GM23338 (cell line): ENCODE data around the gene CBX5. TPM values are rescaled to one million over a fixed set of nuclear protein-coding genes. Genes with fewer than 3 reads are reported as not detected.
"Not testable (repeated sequence)": the region's sequence is repeated elsewhere in the genome, so short reads cannot be mapped to it uniquely, and the experiment has no call there.

Experiments used
- ATAC-seq: fragments of 200-7000 bp; cut with Tn5 transposase; 3 replicates; pipeline ENCODE4 v1.9.1; 2020
- DNase-seq: peaks from one replicate; pipeline ENCODE4 v3.0.0-alpha.2; 2015; ENCODE audit warnings: low spot score
- H2AFZ ChIP-seq: fragments of 200-600 bp; sonication (generic); 2 replicates; pipeline ENCODE4 v1.8.0; 2016; ENCODE audit warnings: antibody characterized with exemption, mild to moderate bottlenecking, moderate library complexity
- H3F3A ChIP-seq: fragments of 200-600 bp; sonication (generic); replicated peaks from 2 replicates; pipeline ENCODE4 v1.8.0; 2017; ENCODE audit warnings: antibody characterized with exemption, mixed run types, low read depth
- H3K27ac ChIP-seq: fragments of 200-600 bp; sonication (generic); 2 replicates; pipeline ENCODE4 v1.6.1; 2016; ENCODE audit warnings: low read depth
- H3K27me3 ChIP-seq: fragments of 200-600 bp; sonication (generic); 2 replicates; pipeline ENCODE4 v1.8.0; 2016; ENCODE audit warnings: mild to moderate bottlenecking, mixed run types, moderate library complexity; ENCODE audit not compliant: insufficient read depth
- H3K36me3 ChIP-seq: fragments of 200-600 bp; sonication (generic); 2 replicates; pipeline ENCODE4 v1.8.0; 2016; ENCODE audit warnings: mild to moderate bottlenecking; ENCODE audit not compliant: insufficient read depth
- H3K4me1 ChIP-seq: fragments of 200-600 bp; sonication (generic); 2 replicates; pipeline ENCODE4 v1.8.0; 2016; ENCODE audit warnings: mild to moderate bottlenecking, moderate library complexity; ENCODE audit not compliant: insufficient read depth
- H3K4me2 ChIP-seq: fragments of 200-600 bp; sonication (generic); 2 replicates; pipeline ENCODE4 v1.7.1; 2017; ENCODE audit warnings: mixed run types
- H3K4me3 ChIP-seq: fragments of 200-600 bp; sonication (generic); 2 replicates; pipeline ENCODE4 v1.6.1; 2016; ENCODE audit warnings: mixed run types
- H3K79me2 ChIP-seq: fragments of 200-600 bp; sonication (generic); replicated peaks from 2 replicates; pipeline ENCODE4 v1.8.0; 2017; ENCODE audit warnings: mild to moderate bottlenecking; ENCODE audit not compliant: insufficient read depth
- H3K9me2 ChIP-seq: fragments of 200-600 bp; sonication (generic); 2 replicates; pipeline ENCODE4 v1.8.0; 2017; ENCODE audit not compliant: insufficient read depth
- H4K20me1 ChIP-seq: fragments of 200-600 bp; sonication (generic); replicated peaks from 2 replicates; pipeline ENCODE4 v1.8.0; 2017; ENCODE audit warnings: mild to moderate bottlenecking; ENCODE audit not compliant: insufficient read depth
- H3K27ac Mint-ChIP-seq: 2 replicates; pipeline ENCODE4 v1.8.0; 2020; ENCODE audit warnings: inconsistent platforms, mild to moderate bottlenecking, moderate library complexity, mixed read lengths
- H3K27me3 Mint-ChIP-seq: 3 replicates; pipeline ENCODE4 v1.8.0; 2022; ENCODE audit warnings: low read depth, mild to moderate bottlenecking, moderate library complexity, mixed read lengths, inconsistent platforms; ENCODE audit not compliant: insufficient read depth, poor library complexity
- H3K36me3 Mint-ChIP-seq: 3 replicates; pipeline ENCODE4 v1.8.0; 2021; ENCODE audit warnings: low read depth, mild to moderate bottlenecking, inconsistent platforms, moderate library complexity, mixed read lengths
- H3K4me1 Mint-ChIP-seq: 3 replicates; pipeline ENCODE4 v1.8.0; 2020; ENCODE audit warnings: mild to moderate bottlenecking, inconsistent platforms, mixed read lengths
- H3K4me3 Mint-ChIP-seq: 3 replicates; pipeline ENCODE4 v1.8.0; 2021; ENCODE audit warnings: moderate library complexity, mild to moderate bottlenecking, inconsistent platforms, mixed read lengths
- H3K9me3 Mint-ChIP-seq: 3 replicates; pipeline ENCODE4 v1.8.0; 2020; ENCODE audit warnings: moderate library complexity, mild to moderate bottlenecking, inconsistent platforms, mixed read lengths
- CREB1 ChIP-seq: fragments of 250-450 bp; sonication (Bioruptor Pico); IDR thresholded peaks from 2 replicates; pipeline ENCODE4 v1.5.0; 2020; ENCODE audit warnings: low read depth, mild to moderate bottlenecking, moderate library complexity
- ETS1 ChIP-seq: IDR thresholded peaks from 2 replicates; pipeline ENCODE4 v1.6.1; 2016; ENCODE audit warnings: antibody characterized with exemption
- EZH2 ChIP-seq: fragments of 200-600 bp; sonication (generic); IDR thresholded peaks from one replicate; pipeline ENCODE4 v1.8.0; 2017; ENCODE audit warnings: antibody characterized with exemption, mild to moderate bottlenecking, low read depth; ENCODE audit not compliant: unreplicated experiment
- EZH2phosphoT487 ChIP-seq: fragments of 200-600 bp; sonication (generic); IDR thresholded peaks from one replicate; pipeline ENCODE4 v1.8.1; 2018; ENCODE audit warnings: antibody characterized with exemption; ENCODE audit not compliant: unreplicated experiment
- JUNB ChIP-seq: IDR thresholded peaks from one replicate; pipeline ENCODE4 v1.6.1; 2016; ENCODE audit warnings: antibody characterized with exemption; ENCODE audit not compliant: unreplicated experiment
- NANOG ChIP-seq: IDR thresholded peaks from 2 replicates; pipeline ENCODE4 v1.6.1; 2016; ENCODE audit warnings: antibody characterized with exemption, borderline replicate concordance
- POLR2AphosphoS5 ChIP-seq: IDR thresholded peaks from 2 replicates; pipeline ENCODE4 v1.6.1; 2016; ENCODE audit warnings: antibody characterized with exemption, low read depth
- STAT1 ChIP-seq: IDR thresholded peaks from one replicate; pipeline ENCODE4 v1.6.1; 2016; ENCODE audit warnings: antibody characterized with exemption; ENCODE audit not compliant: unreplicated experiment
- ZNF114 ChIP-seq: fragments of 250-450 bp; sonication (Bioruptor Pico); IDR thresholded peaks from 2 replicates; pipeline ENCODE4 v1.5.0; 2020; ENCODE audit warnings: mild to moderate bottlenecking, moderate library complexity
- ZNF331 ChIP-seq: fragments of 250-450 bp; sonication (Bioruptor Pico); IDR thresholded peaks from 2 replicates; pipeline ENCODE4 v1.5.0; 2020; ENCODE audit warnings: low read depth, mild to moderate bottlenecking, moderate library complexity
- polyA plus RNA-seq: library from polyadenylated mRNA; unstranded; fragments of >200 nt; fragmentation: Nextera tagmentation; extraction: Ambion mirVana; gene quantifications from 2 replicates; pipeline ENCODE4 v1.2.1, GENCODE V29; 2016
- total RNA-seq: library from RNA; depleted of rRNA; stranded (reverse); fragments of >200 nt; shearing (Covaris generic); gene quantifications from 2 replicates; pipeline ENCODE4 v1.2.3, GENCODE V29; 2014
- TF ChIP-seq, protein P1 (sequence below): IDR thresholded peaks from one replicate; pipeline ENCODE4 v1.6.1; 2018; ENCODE audit warnings: antibody characterized with exemption; ENCODE audit not compliant: unreplicated experiment
- TF ChIP-seq, protein P2 (sequence below), 2 experiments: fragments of 200-600 bp in 1 of 2; sonication (generic) in 1 of 2; conservative IDR thresholded peaks; 2 replicates each; pipeline versions ENCODE4 v1.5.1 to v1.6.1; 2016 to 2017; ENCODE audit warnings: antibody characterized with exemption in 2 of 2, low read depth in 2 of 2, mild to moderate bottlenecking in 2 of 2, moderate library complexity in 1 of 2

Gene CBX5
- total and polyA plus RNA-seq, 2 experiments from 2014 or later: 152 to 212 TPM

- TF ChIP-seq, protein P1, sequence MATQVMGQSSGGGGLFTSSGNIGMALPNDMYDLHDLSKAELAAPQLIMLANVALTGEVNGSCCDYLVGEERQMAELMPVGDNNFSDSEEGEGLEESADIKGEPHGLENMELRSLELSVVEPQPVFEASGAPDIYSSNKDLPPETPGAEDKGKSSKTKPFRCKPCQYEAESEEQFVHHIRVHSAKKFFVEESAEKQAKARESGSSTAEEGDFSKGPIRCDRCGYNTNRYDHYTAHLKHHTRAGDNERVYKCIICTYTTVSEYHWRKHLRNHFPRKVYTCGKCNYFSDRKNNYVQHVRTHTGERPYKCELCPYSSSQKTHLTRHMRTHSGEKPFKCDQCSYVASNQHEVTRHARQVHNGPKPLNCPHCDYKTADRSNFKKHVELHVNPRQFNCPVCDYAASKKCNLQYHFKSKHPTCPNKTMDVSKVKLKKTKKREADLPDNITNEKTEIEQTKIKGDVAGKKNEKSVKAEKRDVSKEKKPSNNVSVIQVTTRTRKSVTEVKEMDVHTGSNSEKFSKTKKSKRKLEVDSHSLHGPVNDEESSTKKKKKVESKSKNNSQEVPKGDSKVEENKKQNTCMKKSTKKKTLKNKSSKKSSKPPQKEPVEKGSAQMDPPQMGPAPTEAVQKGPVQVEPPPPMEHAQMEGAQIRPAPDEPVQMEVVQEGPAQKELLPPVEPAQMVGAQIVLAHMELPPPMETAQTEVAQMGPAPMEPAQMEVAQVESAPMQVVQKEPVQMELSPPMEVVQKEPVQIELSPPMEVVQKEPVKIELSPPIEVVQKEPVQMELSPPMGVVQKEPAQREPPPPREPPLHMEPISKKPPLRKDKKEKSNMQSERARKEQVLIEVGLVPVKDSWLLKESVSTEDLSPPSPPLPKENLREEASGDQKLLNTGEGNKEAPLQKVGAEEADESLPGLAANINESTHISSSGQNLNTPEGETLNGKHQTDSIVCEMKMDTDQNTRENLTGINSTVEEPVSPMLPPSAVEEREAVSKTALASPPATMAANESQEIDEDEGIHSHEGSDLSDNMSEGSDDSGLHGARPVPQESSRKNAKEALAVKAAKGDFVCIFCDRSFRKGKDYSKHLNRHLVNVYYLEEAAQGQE: no peak
- TF ChIP-seq ZNF114 (no peak), EZH2phosphoT487 (no peak)
Measured at GRCh38 chr12:54321363-54321762, 41.4 kb upstream of the CBX5 start (continued).

- not testable (repeated sequence) for DNase-seq, H3K27ac Mint-ChIP-seq, H4K20me1 ChIP-seq, H3K4me2 ChIP-seq, H3K9me3 Mint-ChIP-seq, H3K4me1 Mint-ChIP-seq, H3K27ac ChIP-seq, H3K36me3 Mint-ChIP-seq, H3K27me3 Mint-ChIP-seq, H3K4me3 Mint-ChIP-seq, H3K4me1 ChIP-seq, H2AFZ ChIP-seq, H3F3A ChIP-seq, H3K4me3 ChIP-seq, H3K27me3 ChIP-seq, H3K9me2 ChIP-seq, H3K36me3 ChIP-seq, H3K79me2 ChIP-seq
- ATAC-seq: peak; percentile 43
Measured at GRCh38 chr12:54312309-54312708, 32.4 kb upstream of the CBX5 start.

DNA sequence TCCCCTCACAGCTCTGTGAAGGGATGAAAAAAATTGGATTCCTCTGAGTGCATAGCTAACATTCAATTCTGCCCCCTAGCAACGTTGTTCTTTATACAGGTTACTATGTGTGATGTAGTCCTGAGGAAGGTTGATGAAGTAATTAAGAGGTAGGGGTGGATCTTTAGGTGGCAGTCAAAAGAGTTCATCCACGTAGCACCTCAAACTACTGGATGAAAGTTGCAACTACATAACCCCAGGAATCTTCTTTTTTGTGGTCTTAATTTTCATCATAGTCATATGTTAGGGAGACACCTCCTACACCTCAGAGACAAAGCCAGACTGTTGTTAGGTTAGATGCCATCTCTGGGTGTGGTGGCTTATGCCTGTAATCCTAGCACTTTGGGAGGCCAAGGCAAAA is 31.1 kb upstream of the CBX5 start:
- H3K9me3 Mint-ChIP-seq: no peaks in the 10 kb centered on the region
- Histone ChIP-seq H3K4me2 (no peak overlapping the region), H3K9me2 (no peaks in the 10 kb centered on the region), H3K79me2 (no peaks in the 10 kb centered on the region), H4K20me1 (no peaks in the 10 kb centered on the region), H3K4me1 (peaks cover 10% of the 10 kb centered on the region), H3K27me3 (no peaks in the 10 kb centered on the region), H3K36me3 (no peaks in the 10 kb centered on the region), H2AFZ (no peak overlapping the region), H3K4me3 (no peak overlapping the region), H3F3A (no peaks in the 10 kb centered on the region), H3K27ac (no peak overlapping the region)
- no peak overlapping the region for H3K27ac Mint-ChIP-seq
- H3K4me3 Mint-ChIP-seq: no peak overlapping the region
- H3K27me3 Mint-ChIP-seq: peaks cover 2% of the 10 kb centered on the region
- H3K36me3 Mint-ChIP-seq: no peaks in the 10 kb centered on the region
- ATAC-seq (no peak), DNase-seq (no peak)
- H3K4me1 Mint-ChIP-seq: peaks cover 2% of the 10 kb centered on the region; the same call in 1 of the 3 replicates
- no peak for TF ChIP-seq EZH2phosphoT487
- no peak for TF ChIP-seq EZH2
- TF ChIP-seq STAT1: no peak
- no peak for TF ChIP-seq NANOG
- TF ChIP-seq, protein P1: no peak
- TF ChIP-seq ZNF331 (CRISPR knock-in tag): no peak
- TF ChIP-seq, protein P2, sequence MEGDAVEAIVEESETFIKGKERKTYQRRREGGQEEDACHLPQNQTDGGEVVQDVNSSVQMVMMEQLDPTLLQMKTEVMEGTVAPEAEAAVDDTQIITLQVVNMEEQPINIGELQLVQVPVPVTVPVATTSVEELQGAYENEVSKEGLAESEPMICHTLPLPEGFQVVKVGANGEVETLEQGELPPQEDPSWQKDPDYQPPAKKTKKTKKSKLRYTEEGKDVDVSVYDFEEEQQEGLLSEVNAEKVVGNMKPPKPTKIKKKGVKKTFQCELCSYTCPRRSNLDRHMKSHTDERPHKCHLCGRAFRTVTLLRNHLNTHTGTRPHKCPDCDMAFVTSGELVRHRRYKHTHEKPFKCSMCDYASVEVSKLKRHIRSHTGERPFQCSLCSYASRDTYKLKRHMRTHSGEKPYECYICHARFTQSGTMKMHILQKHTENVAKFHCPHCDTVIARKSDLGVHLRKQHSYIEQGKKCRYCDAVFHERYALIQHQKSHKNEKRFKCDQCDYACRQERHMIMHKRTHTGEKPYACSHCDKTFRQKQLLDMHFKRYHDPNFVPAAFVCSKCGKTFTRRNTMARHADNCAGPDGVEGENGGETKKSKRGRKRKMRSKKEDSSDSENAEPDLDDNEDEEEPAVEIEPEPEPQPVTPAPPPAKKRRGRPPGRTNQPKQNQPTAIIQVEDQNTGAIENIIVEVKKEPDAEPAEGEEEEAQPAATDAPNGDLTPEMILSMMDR (conservative IDR thresholded peaks at IDR 0.05; ENCODE audit: low read depth in 2 of 2): no peak
- TF ChIP-seq ETS1: no peak
- no peak for TF ChIP-seq CREB1 (CRISPR knock-in tag)
- TF ChIP-seq ZNF114: no peak
- TF ChIP-seq JUNB: no peak
- TF ChIP-seq POLR2AphosphoS5: no peak
